D341Med (cell line): Measurements from ENCODE around the gene OR2M5.

Experiments used
- DNase-seq: peaks from one replicate; pipeline ENCODE4 v3.0.0; 2012; ENCODE audit warnings: low spot score

The OR2M5 gene

DNA sequence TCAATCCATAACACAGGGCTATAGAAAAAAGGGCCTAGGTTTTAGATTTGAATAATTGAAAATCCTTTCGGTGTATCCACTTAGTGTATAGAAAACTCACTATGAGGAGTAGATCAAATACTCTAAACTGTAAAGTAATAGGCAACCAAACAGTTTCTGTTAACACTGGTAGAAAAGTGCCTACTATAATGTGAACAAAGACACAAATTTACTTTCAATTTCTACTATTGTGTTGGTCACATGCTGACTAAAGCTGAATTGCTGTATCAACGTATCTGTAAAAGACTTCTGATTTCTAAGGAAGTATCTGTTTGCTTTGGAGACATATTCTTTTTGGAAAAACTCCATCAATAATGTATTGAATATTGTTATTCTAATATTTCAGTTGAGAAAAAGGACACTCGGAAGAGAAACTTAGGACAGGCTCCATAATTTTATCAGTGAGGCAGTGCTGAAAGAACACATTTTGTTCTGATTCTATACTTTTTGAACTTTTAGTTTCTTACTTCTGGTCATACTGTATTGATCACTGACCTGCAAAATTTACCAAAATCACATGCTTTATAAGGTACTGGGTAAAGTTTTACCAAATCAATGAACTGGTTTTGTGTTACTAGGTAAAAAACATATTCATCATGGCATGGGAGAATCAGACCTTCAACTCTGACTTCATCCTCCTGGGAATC lies at the start of gene OR2M5:
Gene OR2M5 (plus strand): TSS at position 636 of the 686 bp plus-strand sequence. CDS start 0 bp downstream, at position 636.
- DNase-seq: no peak

DNA sequence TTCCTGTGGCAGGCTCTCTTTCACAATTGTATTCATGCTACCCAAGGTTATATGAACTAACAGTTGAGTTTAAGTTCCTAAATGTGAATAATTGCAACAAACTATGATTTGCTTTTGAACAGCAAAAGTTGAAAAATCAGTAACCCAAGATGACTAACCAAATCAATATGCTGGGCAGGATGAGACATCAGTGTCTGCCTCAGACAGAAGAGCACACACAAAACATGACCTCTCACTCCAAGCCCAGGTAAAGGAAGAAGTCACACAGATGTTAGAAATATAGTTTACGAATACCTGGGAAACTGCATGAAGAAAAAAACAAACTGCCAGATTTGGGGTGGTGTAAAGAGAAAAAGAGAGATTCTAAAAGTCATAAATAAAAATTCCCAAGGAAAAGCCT lies 46.4 kb upstream of the OR2M5 start:
- no peak for DNase-seq

DNA sequence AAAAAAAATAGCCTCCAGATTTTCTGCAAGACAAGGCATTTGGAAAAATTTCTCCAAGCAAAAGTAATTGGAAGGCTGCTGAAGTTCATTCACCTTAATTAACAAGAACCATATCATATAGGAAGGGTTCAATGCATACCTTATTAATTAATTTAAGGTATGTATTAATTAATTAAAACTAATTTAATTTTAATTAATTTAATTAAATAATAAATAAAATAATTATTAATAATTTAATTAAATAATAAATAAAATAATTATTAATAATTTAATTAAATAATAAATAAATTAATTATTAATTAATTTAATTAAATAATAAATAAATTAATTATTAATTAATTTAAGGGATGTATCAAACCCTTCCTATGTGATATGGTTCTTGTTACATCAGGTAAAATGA lies 42.1 kb upstream of the OR2M5 start:
- no peak for DNase-seq

GRCh38 chr1:248111157-248111556 lies 33.8 kb upstream of the OR2M5 start:
- DNase-seq: no peak

DNA sequence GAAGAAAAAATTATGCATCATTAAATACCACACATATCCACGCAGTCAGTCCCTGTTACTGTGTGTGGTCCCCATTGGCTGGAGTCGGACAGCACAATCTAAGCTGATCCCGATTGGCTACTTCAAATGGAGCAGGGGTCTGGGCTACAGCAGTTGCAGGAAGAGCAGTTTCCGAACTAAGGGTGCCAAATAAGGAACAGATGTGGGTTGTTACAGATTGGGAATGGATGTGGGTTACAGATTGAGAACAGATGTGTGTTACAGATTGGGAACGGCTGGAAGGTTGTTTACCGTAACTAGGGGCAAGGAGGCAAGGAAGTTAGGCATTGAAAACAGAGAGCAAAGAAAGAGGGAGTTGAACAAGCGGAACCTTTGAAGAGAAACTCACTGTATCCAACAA lies 30.1 kb upstream of the OR2M5 start:
- no peak for DNase-seq

- DNase-seq: no peak
These were observed 17.3 kb upstream of the OR2M5 start for GRCh38 chr1:248127653-248128052.

GRCh38 chr1:248136811-248137210 lies 8.1 kb upstream of the OR2M5 start:
- no peak for DNase-seq

- no peak for DNase-seq
These were observed 4.1 kb upstream of the OR2M5 start for GRCh38 chr1:248140846-248141245.

GRCh38 chr1:248143311-248143710 lies 1.6 kb upstream of the OR2M5 start:
- DNase-seq: no peak

DNA sequence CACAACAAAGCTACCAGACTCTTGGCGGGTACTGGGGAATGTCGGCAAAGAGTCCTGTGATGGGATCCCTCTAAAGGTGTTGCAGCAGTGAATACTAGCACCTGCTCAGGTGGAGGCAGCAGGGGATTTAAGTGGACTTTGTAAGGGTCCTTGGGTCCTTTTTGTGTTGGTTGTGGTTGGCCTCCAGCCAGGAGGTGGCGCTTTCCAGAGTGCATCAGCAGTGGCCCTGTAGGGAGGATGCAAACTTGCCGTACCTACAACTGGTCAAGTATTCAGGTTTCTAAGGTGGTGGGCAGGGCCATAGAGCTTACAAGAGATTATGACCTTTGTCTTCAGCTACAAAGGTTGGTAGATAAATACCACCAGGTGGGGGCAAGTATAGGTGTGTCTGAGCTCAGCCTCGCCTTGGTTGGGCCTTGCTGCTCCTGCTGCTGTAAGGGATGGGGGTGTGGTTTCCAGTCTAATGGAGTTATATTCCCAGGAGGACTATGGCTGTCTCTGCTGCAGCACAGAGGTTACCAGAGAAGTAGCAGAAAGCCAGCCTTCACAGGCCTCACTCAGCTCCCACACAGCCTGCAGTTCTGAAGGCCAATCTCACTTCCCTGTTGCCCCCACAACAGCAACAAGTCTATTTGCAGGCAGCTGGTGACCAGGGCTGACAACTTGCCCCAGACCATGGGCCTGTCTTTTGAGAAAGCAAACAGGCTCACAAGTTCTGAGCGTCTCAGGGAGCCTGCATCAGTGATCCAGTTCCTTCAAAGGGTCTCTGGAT lies 7.3 kb downstream of the OR2M5 start:
- DNase-seq: no peak

GRCh38 chr1:248155927-248156326 lies 11.0 kb downstream of the OR2M5 start:
- no peak for DNase-seq

GRCh38 chr1:248158758-248159157 lies 13.8 kb downstream of the OR2M5 start:
- DNase-seq: no peak

DNA sequence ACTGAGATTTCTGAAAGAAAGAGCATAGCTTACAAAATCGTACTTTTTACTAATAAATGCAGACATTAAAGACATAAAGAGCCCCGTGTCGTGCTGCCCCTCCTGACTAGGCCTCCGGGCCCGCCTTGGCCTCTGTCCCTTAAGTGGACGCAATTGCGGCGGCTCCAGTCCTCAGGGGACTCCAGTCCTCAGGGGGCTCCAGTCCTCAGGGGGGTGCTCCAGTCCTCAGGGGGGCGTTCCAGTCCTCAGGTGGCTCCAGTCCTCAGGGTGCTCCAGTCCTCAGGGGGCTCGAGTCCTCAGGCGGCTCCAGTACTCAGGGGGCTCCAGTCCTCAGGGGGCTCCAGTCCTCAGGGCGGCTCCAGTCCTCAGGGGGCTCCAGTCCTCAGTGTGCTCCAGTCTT lies 19.1 kb downstream of the OR2M5 start:
- DNase-seq: no peak

DNA sequence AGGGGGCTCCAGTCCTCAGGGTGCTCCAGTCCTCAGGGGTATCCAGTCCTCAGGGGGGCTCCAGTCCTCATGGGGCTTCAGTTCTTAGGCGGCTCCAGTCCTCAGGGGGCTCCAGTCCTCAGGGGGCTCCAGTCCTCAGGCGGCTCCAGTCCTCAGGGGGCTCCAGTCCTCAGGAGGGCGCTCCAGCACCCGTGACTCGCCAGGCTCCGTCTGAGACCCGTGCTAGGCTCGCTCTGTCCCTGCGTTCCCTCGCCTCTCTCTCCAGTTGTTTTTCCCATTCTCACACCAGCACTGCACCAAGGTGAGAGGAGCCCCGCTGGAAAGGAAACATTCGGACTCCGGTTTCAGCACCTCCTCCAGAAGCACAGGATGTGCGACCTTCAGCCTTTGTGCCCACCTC lies 20.2 kb downstream of the OR2M5 start:
- no peak for DNase-seq

GRCh38 chr1:248174521-248174920 lies 29.6 kb downstream of the OR2M5 start, which contains the start of gene OR2M2:
Gene OR2M2, plus strand, starts transcription at chr1:248174821. Its CDS starts 5,165 bp downstream, at chr1:248179986.
- DNase-seq: no peak

DNA sequence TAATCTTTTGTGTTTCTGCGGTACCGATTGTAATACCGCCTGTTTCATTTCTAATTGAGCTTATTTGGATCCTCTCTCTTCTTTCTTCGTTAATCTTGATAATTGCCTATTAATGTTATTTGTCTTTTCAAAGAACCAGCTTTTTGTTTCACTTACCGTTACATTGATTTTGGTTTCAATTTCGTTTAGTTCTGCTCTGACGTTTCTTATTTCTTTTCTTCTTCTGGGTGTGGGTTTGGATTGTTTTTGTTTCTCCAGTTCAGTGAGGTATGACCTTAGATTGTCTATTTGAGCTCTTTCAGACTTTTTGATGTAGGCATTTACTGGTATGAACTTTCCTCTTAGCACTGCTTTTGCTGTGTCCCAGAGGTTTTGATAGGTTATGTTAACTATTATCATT lies 39.0 kb downstream of the OR2M5 start:
- DNase-seq: no peak

DNA sequence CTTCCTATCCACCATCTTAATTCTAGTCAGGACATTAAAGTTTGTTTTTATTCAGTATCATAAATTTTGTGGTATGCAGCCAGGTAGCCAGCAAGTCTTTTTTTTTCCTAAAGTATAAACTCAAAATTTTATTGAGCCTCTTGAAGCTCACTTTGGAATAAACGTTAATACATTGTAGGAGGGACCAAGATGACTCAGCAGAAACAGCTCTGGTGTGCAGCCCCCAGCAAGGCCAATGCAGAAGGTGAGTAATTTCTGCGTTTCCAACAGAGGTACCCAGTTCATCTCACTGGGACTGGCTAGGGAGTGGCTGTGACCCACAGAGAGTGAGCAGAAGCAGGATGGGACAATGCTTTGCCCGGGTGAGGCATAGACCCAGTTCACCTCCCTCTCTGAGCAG lies 42.4 kb downstream of the OR2M5 start:
- DNase-seq: no peak

- DNase-seq: no peak
These were observed 44.1 kb downstream of the OR2M5 start for GRCh38 chr1:248189026-248189425.

DNA sequence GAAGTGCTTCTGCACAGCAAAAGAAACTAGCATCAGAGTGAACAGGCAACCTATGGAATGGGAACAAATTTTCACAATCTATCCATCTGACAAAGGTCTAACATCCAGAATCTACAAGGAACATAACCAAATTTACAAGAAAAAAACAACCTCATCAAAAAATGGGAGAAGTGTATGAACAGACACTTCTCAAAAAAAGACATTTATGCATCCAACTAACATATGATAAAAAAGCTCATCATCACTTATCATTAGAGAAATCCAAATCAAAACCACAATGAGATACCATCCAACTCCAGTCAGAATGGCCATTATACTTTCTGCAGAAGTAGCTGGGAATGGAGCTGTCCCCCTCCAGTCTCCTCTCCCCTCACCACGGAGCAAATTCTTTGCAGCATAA lies 49.2 kb downstream of the OR2M5 start:
- DNase-seq: no peak
